ENCODE results near the gene BPIFB3.
"Not testable (repeated sequence)": the region's sequence is repeated elsewhere in the genome, so short reads cannot be mapped to it uniquely, and the experiment has no call there.

Gene BPIFB3

GRCh38 chr20:33113387-33113908 lies 59.7 kb downstream of the BPIFB3 start:
- DNase-seq: no peak
- ATAC-seq (replicated peaks): no peak
- Mint-ChIP-seq H3K27ac (no peak overlapping the region), H3K4me1 (no peaks in the 10 kb centered on the region), H3K27me3 (peaks cover 3 to 6% of the 10 kb centered on the region in 2 donors), H3K36me3 (no peaks in the 10 kb centered on the region), H3K4me3 (no peak overlapping the region), H3K9me3 (no peaks in the 10 kb centered on the region)

GRCh38 chr20:33115501-33115900 lies 61.8 kb downstream of the BPIFB3 start:
- not testable (repeated sequence) for H3K27me3 Mint-ChIP-seq; H3K36me3 Mint-ChIP-seq; ATAC-seq (replicated peaks); H3K9me3 Mint-ChIP-seq; H3K4me1 Mint-ChIP-seq; H3K4me3 Mint-ChIP-seq; H3K27ac Mint-ChIP-seq; DNase-seq

GRCh38 chr20:33119725-33120720 lies 66.3 kb downstream of the BPIFB3 start:
- peak; percentile 58 to 71 for ATAC-seq (replicated peaks)
- H3K36me3 Mint-ChIP-seq: peaks cover 0 to 5% of the 10 kb centered on the region in 2 donors
- no peak overlapping the region for H3K27ac Mint-ChIP-seq
- H3K27me3 Mint-ChIP-seq: peaks cover 23 to 29% of the 10 kb centered on the region in 2 donors
- no peak for DNase-seq
- no peak overlapping the region for H3K4me3 Mint-ChIP-seq
- H3K9me3 Mint-ChIP-seq: peaks cover 7 to 15% of the 10 kb centered on the region in 2 donors
- H3K4me1 Mint-ChIP-seq: peaks cover 0 to 6% of the 10 kb centered on the region in 2 donors

- H3K27me3 Mint-ChIP-seq: peaks cover 31 to 38% of the 10 kb centered on the region in 2 donors
- H3K4me3 Mint-ChIP-seq: no peak overlapping the region
- peaks cover 0 to 5% of the 10 kb centered on the region in 2 donors for H3K36me3 Mint-ChIP-seq
- H3K27ac Mint-ChIP-seq: no peak overlapping the region
- peaks cover 0 to 6% of the 10 kb centered on the region in 2 donors for H3K4me1 Mint-ChIP-seq
- ATAC-seq (replicated peaks) (no peak), DNase-seq (no peak)
- H3K9me3 Mint-ChIP-seq: peaks cover 7 to 15% of the 10 kb centered on the region in 2 donors
These were observed 67.2 kb downstream of the BPIFB3 start for GRCh38 chr20:33120934-33121333.

- Mint-ChIP-seq H3K27me3 (peaks cover 33 to 38% of the 10 kb centered on the region in 2 donors), H3K9me3 (peaks cover 7 to 15% of the 10 kb centered on the region in 2 donors)
- not testable (repeated sequence) for H3K4me1 Mint-ChIP-seq; H3K27ac Mint-ChIP-seq; ATAC-seq (replicated peaks); H3K36me3 Mint-ChIP-seq; DNase-seq; H3K4me3 Mint-ChIP-seq
These were observed 68.6 kb downstream of the BPIFB3 start for GRCh38 chr20:33122297-33122696.

Data from stimulated activated naive B cell treated with anti-CD40 and anti-IgM and Interleukin-4, amounts not matched to agents 10 μg/mL and 1 μg/mL and 100 μg/mL, for 72 hours (primary cell).